MM.1S (cell line): ENCODE measurements around the gene CBX5.

Experiments used
- EZH2 ChIP-seq: fragments of 300-600 bp; sonication (generic); optimal IDR thresholded peaks from 2 replicates; pipeline ENCODE3; 2017; ENCODE audit warnings: low read depth, mild to moderate bottlenecking, antibody characterized with exemption, low read length, mixed read lengths
- EZH2phosphoT487 ChIP-seq: fragments of 300-600 bp; sonication (generic); IDR thresholded peaks from 2 replicates; pipeline ENCODE4 v1.6.1; 2018; ENCODE audit warnings: antibody characterized with exemption, low read length
- TF ChIP-seq, protein P1 (sequence below): fragments of 300-600 bp; sonication (generic); IDR thresholded peaks from 2 replicates; pipeline ENCODE4 v1.5.1; 2016; ENCODE audit warnings: antibody characterized with exemption, low read length, mixed read lengths

DNA sequence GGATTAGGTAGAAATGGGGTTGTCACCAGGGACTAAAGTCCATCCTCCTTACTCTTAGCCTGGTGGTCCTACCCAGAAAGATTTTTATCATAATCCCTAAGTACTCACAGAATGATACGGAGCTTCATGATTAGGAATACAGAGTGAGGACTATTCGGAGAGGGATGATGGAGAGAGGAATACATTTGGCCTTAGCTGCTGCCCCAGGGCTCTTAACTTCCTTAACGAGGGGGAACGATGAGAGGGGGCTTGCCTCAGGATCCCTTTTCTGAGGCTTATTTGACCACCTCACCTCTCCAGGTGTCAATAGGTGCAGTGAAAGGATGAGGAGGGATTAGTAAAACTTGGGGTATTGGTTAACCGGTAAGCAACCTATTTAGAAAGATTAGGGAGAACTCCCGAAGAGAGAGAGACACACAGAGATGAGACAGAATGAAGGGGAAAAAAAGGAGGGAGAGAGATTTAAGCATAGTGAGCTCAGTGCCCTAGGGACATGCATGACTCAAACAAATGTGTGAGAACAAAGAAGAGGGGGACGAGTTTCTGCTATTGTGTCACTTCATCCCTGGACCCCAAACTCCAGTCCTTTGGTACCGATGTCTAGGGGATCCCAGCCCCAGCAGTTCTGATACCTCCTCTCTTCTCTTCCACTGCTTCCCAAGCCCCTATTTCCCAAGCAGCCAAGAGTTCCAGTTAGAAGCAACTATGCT, 19.7 kb upstream of the CBX5 start:
- TF ChIP-seq, protein P1, sequence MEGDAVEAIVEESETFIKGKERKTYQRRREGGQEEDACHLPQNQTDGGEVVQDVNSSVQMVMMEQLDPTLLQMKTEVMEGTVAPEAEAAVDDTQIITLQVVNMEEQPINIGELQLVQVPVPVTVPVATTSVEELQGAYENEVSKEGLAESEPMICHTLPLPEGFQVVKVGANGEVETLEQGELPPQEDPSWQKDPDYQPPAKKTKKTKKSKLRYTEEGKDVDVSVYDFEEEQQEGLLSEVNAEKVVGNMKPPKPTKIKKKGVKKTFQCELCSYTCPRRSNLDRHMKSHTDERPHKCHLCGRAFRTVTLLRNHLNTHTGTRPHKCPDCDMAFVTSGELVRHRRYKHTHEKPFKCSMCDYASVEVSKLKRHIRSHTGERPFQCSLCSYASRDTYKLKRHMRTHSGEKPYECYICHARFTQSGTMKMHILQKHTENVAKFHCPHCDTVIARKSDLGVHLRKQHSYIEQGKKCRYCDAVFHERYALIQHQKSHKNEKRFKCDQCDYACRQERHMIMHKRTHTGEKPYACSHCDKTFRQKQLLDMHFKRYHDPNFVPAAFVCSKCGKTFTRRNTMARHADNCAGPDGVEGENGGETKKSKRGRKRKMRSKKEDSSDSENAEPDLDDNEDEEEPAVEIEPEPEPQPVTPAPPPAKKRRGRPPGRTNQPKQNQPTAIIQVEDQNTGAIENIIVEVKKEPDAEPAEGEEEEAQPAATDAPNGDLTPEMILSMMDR, result no peak
- TF ChIP-seq EZH2 (no peak), EZH2phosphoT487 (no peak)
